ENCODE results near the gene CES2. TPM values are rescaled to one million over a fixed set of nuclear protein-coding genes. Genes with fewer than 3 reads are reported as not detected.

CES2 gene
- total and polyA plus RNA-seq, 2 of the 8 experiments (the other 6 are each of a cell fraction or from before 2014, with no cell fraction given), result 8.6 to 14.7 TPM

DNA sequence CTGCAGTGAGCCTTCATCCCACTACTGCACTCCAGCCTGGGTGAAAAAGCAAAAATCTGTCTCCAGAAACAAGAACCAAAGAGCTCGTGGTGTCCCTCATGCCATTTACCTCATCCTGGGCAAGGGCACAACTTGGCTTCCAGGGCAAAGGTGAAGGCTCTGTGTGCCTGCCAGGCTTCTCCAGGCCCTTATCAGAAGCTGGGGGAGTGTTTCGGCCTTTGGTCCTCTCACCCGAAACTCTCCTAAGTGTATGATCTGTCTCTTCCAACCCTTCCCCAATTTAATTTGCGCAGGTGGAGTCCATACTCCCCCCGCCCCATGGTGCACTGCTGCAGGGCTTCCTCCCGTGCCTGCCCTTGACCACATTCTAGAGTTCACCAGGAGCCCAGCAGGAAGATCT, 1.1 kb downstream of the CES2 start:
- Histone ChIP-seq H3K4me3 (ENCODE audit: extremely low read depth in 1 of 4, insufficient read depth in 2 of 4, low read depth in 3 of 4, low read length in 4 of 4) (no peak overlapping the region), H2BK15ac (ENCODE audit: low read length) (no peak overlapping the region), H3K79me2 (ENCODE audit: control insufficient read depth in 1 of 2, insufficient read depth in 2 of 2, low read length in 2 of 2) (no peaks in the 10 kb centered on the region; a peak in 1 of 4 replicates), H3K14ac (ENCODE audit: insufficient read length) (no peak overlapping the region), H2BK12ac (ENCODE audit: low read depth, low read length) (no peak overlapping the region), H4K20me1 (replicated peaks in 1 of 2; ENCODE audit: control insufficient read depth in 1 of 2, insufficient read depth in 2 of 2, low read length in 2 of 2) (peaks cover 2 to 9% of the 10 kb centered on the region in 2 experiments), H3K4me2 (ENCODE audit: insufficient read depth in 1 of 2, low read depth in 2 of 2, low read length in 2 of 2) (no peak overlapping the region; a peak in 1 of 4 replicates), H3K9ac (replicated peaks in 1 of 4; ENCODE audit: extremely low read depth in 1 of 4, low read depth in 3 of 4, low read length in 3 of 4) (no peak overlapping the region), H3K27ac (ENCODE audit: low read depth, low read length) (no peak overlapping the region), H2BK20ac (ENCODE audit: low read length) (no peak overlapping the region), H3K23ac (ENCODE audit: insufficient read length) (no peak overlapping the region), H3K9me3 (ENCODE audit: insufficient read depth in 2 of 2, low read depth in 1 of 2, low read length in 1 of 2) (no peaks in the 10 kb centered on the region), H3K79me1 (ENCODE audit: low read depth, low read length) (peaks cover 2% of the 10 kb centered on the region; the same call in 1 of the 2 replicates), H3K4me1 (replicated peaks in 1 of 4; ENCODE audit: control insufficient read depth in 3 of 4, insufficient read depth in 4 of 4, low read length in 3 of 4) (peaks cover 0 to 9% (median 5%) of the 10 kb centered on the region in 4 experiments; a peak in 4 of 7 replicates), H3K27me3 (replicated peaks in 1 of 4; ENCODE audit: control insufficient read depth in 3 of 4, extremely low read depth in 1 of 4, insufficient read depth in 3 of 4, low read length in 3 of 4) (peaks cover 0 to 9% (median 6%) of the 10 kb centered on the region in 4 experiments; a peak in 4 of 7 replicates), H4K91ac (replicated peaks; ENCODE audit: insufficient read length, low read length) (no peak overlapping the region), H4K8ac (ENCODE audit: extremely low read depth, insufficient read depth, low read length) (no peak overlapping the region), H2BK120ac (replicated peaks; ENCODE audit: low read depth, low read length) (no peak overlapping the region), H3K18ac (ENCODE audit: extremely low read depth, low read length) (no peak overlapping the region), H2AK5ac (ENCODE audit: low read depth, low read length) (no peak overlapping the region), H4K5ac (ENCODE audit: insufficient read length, low read depth, low read length) (no peak overlapping the region), H3K4ac (replicated peaks; ENCODE audit: insufficient read length, low read depth, low read length) (no peak overlapping the region), H2BK5ac (ENCODE audit: low read depth, low read length) (no peak overlapping the region), H3K36me3 (ENCODE audit: control insufficient read depth in 2 of 4, insufficient read depth in 4 of 4, low read length in 3 of 4) (peaks cover 2 to 8% (median 4%) of the 10 kb centered on the region in 4 experiments; a peak in 5 of 8 replicates), H2AFZ (ENCODE audit: low read length) (no peak overlapping the region), H3K23me2 (ENCODE audit: low read depth, low read length) (peaks cover 15% of the 10 kb centered on the region; the same call in 1 of the 2 replicates), H3K56ac (replicated peaks; ENCODE audit: insufficient read length, low read depth, low read length) (no peak overlapping the region)
- no peak for DNase-seq (ENCODE audit: low read depth in 1 of 2, low spot score in 2 of 2)
- no peak for FAIRE-seq
- POLR2A ChIA-PET (ENCODE audit: partially characterized antibody), result interaction anchor here (0.6 to 1.6 kb wide), 3 partner anchors 9 to 54 kb away, joined by 3 read pairs; no protein-coding TSS in a partner anchor
- CTCF ChIA-PET (ENCODE audit: partially characterized antibody), result interaction anchor here (1.0 to 3.2 kb wide), 3 partner anchors 9 to 44 kb away, joined by 3 to 10 read pairs (median 3); no protein-coding TSS in a partner anchor
- TF ChIP-seq PHF8 (conservative IDR thresholded peaks at IDR 0.05; ENCODE audit: low read depth, low read length) (no peak), SIX5 (IDR thresholded peaks at IDR 0.05; ENCODE audit: low read depth, low read length) (no peak)
- 98% methylated on average over 5 of the region's 6 CpGs; no CpG with 5 or more reads in 1 of the 2 experiments for WGBS, 2 experiments (ENCODE audit: extremely low coverage in 1 of 2, insufficient coverage in 1 of 2, insufficient read length in 1 of 2, insufficient replicate concordance in 2 of 2, low coverage in 1 of 2, low lambda C conversion rate in 2 of 2, missing lambda C conversion rate in 1 of 2)

Data from H1 (cell line).